Lung (tissue), 12 donors: ENCODE data around the gene STK11IP. TPM values are rescaled to one million over a fixed set of nuclear protein-coding genes. Genes with fewer than 3 reads are reported as not detected.

ENCODE experiments used
- ATAC-seq: fragments of 200-7000 bp; cut with Tn5 transposase; one replicate; pipeline ENCODE4 v1.9.1; 2020; ENCODE audit warnings: moderate number of reproducible peaks; ENCODE audit not compliant: insufficient read depth, low FRiP score
- DNase-seq, 3 donors: peaks; one replicate each; pipeline ENCODE4 v3.0.0-alpha.2; 2013 to 2017
- H3K27ac ChIP-seq, 2 donors: one replicate each; pipeline ENCODE4 v1.5.1; 2013; ENCODE audit warnings: mild to moderate bottlenecking in 2 of 2, moderate library complexity in 2 of 2, control low read depth in 1 of 2, inconsistent platforms in 1 of 2, low read depth in 1 of 2, low read length in 1 of 2
- H3K27me3 ChIP-seq, 3 donors: one replicate each; pipeline ENCODE4 v1.5.1; 2013; ENCODE audit warnings: low read length in 2 of 3; ENCODE audit not compliant: control insufficient read depth in 3 of 3, insufficient read depth in 3 of 3
- H3K36me3 ChIP-seq, 4 donors: one replicate each; pipeline ENCODE4 v1.5.1; 2013; ENCODE audit warnings: low read length in 4 of 4, mild to moderate bottlenecking in 1 of 4, moderate library complexity in 1 of 4; ENCODE audit not compliant: control insufficient read depth in 4 of 4, insufficient read depth in 4 of 4
- H3K4me1 ChIP-seq, 5 donors: one replicate each; pipeline ENCODE4 v1.5.1; 2013; ENCODE audit warnings: low read length in 5 of 5, mild to moderate bottlenecking in 2 of 5, moderate library complexity in 1 of 5; ENCODE audit not compliant: control insufficient read depth in 5 of 5, insufficient read depth in 5 of 5
- H3K4me3 ChIP-seq: one replicate; pipeline ENCODE4 v1.5.1; 2013; ENCODE audit warnings: mild to moderate bottlenecking, control low read depth, moderate library complexity
- H3K9ac ChIP-seq, 2 donors: one replicate each; pipeline ENCODE4 v1.5.1; 2013; ENCODE audit warnings: low read length in 2 of 2, control low read depth in 1 of 2; ENCODE audit not compliant: insufficient read depth in 1 of 2
- H3K9me3 ChIP-seq, 4 donors: one replicate each; pipeline ENCODE4 v1.5.1; 2013; ENCODE audit warnings: low read length in 3 of 4, mild to moderate bottlenecking in 1 of 4, moderate library complexity in 1 of 4; ENCODE audit not compliant: control insufficient read depth in 4 of 4, insufficient read depth in 3 of 4
- WGBS, 2 donors: extraction: QIAGEN DNeasy Blood & Tissue Kit; methylation state at CpG; one replicate each; pipeline ENCODE4 v1.1.7; 2013; 5-methylcytosine and 5-hydroxymethylcytosine counted together
- polyA plus RNA-seq, 2 donors: library from polyadenylated mRNA; stranded (reverse); fragments of 200-250 nt; gene quantifications; one replicate each; pipeline ENCODE4 v1.2.1, GENCODE V29; 2013
- total RNA-seq, 2 donors: library from RNA; depleted of rRNA in 1 of 2; stranded (reverse); fragments of >200 nt in 1 of 2; gene quantifications; one replicate each; pipeline ENCODE4 v1.2.1, GENCODE V29; 2014 to 2021
- TF ChIP-seq, protein P1 (sequence below): IDR thresholded peaks from 2 replicates; pipeline ENCODE4 v1.5.1; 2012; ENCODE audit warnings: mild to moderate bottlenecking; ENCODE audit errors: control extremely low read depth, extremely low read depth
- donor health status: control.
- donor health status: control.
- donor health status: Bipolar disorder and iron deficiency.
- donor health status: healthy.
- donor health status: DM: yes; HTN: yes; CAD: no.

The STK11IP gene
- total and polyA plus RNA-seq, 4 donors, result 21.5 to 46.0 (median 23.1) TPM

GRCh38 chr2:219557320-219557719 lies 40.3 kb upstream of the STK11IP start:
- TF ChIP-seq, protein P1, sequence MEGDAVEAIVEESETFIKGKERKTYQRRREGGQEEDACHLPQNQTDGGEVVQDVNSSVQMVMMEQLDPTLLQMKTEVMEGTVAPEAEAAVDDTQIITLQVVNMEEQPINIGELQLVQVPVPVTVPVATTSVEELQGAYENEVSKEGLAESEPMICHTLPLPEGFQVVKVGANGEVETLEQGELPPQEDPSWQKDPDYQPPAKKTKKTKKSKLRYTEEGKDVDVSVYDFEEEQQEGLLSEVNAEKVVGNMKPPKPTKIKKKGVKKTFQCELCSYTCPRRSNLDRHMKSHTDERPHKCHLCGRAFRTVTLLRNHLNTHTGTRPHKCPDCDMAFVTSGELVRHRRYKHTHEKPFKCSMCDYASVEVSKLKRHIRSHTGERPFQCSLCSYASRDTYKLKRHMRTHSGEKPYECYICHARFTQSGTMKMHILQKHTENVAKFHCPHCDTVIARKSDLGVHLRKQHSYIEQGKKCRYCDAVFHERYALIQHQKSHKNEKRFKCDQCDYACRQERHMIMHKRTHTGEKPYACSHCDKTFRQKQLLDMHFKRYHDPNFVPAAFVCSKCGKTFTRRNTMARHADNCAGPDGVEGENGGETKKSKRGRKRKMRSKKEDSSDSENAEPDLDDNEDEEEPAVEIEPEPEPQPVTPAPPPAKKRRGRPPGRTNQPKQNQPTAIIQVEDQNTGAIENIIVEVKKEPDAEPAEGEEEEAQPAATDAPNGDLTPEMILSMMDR, result no peak
- peaks cover 0 to 17% (median 5%) of the 10 kb centered on the region in 5 donors for H3K4me1 ChIP-seq
- peaks cover 0 to 2% (median 0%) of the 10 kb centered on the region in 4 donors for H3K9me3 ChIP-seq
- H3K4me3 ChIP-seq, result no peak overlapping the region
- ATAC-seq (no peak), DNase-seq (no peak)
- no peak overlapping the region for H3K9ac ChIP-seq
- 92 to 94% methylated on average over 20 to 21 of the region's 21 CpGs for WGBS, 2 donors
- peaks cover 0 to 5% (median 3%) of the 10 kb centered on the region in 3 donors for H3K27me3 ChIP-seq
- no peak overlapping the region for H3K27ac ChIP-seq
- H3K36me3 ChIP-seq, result peaks cover 0 to 8% (median 2%) of the 10 kb centered on the region in 4 donors

GRCh38 chr2:219557791-219558785 lies 39.6 kb upstream of the STK11IP start:
- WGBS, 2 donors, result 95 to 97% methylated on average over 25 of the region's 25 CpGs
- no peak for DNase-seq

GRCh38 chr2:219559156-219559915 lies 38.3 kb upstream of the STK11IP start:
- ATAC-seq, result no peak
- TF ChIP-seq, protein P1, result no peak

More at GRCh38 chr2:219557791-219558785, 39.6 kb upstream of the STK11IP start:
- no peak overlapping the region for H3K9ac ChIP-seq
- peaks cover 0 to 5% (median 3%) of the 10 kb centered on the region in 3 donors for H3K27me3 ChIP-seq
- no peak overlapping the region for H3K27ac ChIP-seq
- H3K4me1 ChIP-seq, result peaks cover 0 to 18% (median 3%) of the 10 kb centered on the region in 5 donors
- H3K9me3 ChIP-seq, result peaks cover 0 to 2% (median 0%) of the 10 kb centered on the region in 4 donors
- no peak overlapping the region for H3K4me3 ChIP-seq
- no peak for ATAC-seq
- H3K36me3 ChIP-seq, result peaks cover 0 to 15% (median 5%) of the 10 kb centered on the region in 4 donors
- TF ChIP-seq, protein P1, result no peak

More at GRCh38 chr2:219559156-219559915, 38.3 kb upstream of the STK11IP start:
- no peak for DNase-seq
- no peak overlapping the region for H3K9ac ChIP-seq
- H3K4me3 ChIP-seq, result no peak overlapping the region
- H3K27ac ChIP-seq, result no peak overlapping the region
- H3K4me1 ChIP-seq, result peaks cover 0 to 17% (median 3%) of the 10 kb centered on the region in 5 donors
- no peaks in the 10 kb centered on the region for H3K27me3 ChIP-seq
- WGBS, 2 donors, result 94 to 95% methylated on average over 20 of the region's 20 CpGs
- no peaks in the 10 kb centered on the region for H3K9me3 ChIP-seq
- H3K36me3 ChIP-seq, result peaks cover 0 to 19% (median 11%) of the 10 kb centered on the region in 4 donors
